Nucleus accumbens (tissue), 56 donors: ENCODE results near the gene TSGA10IP.

Experiments used
- DNase-seq, 56 donors: peaks; one replicate each; lab custom pipeline; 2025; lab: John Stamatoyannopoulos, UW

The TSGA10IP gene

GRCh38 chr11:65945430-65945911 lies at the start of gene TSGA10IP:
TSGA10IP (plus strand) TSS chr11:65945480; CDS start chr11:65945676, 196 bp downstream.
- DNase-seq, result no peak

- no peak for DNase-seq
These were observed 49.7 kb upstream of the TSGA10IP start for GRCh38 chr11:65895482-65895981.

GRCh38 chr11:65896034-65896999 lies 49.0 kb upstream of the TSGA10IP start:
- DNase-seq, result no peak

- no peak for DNase-seq
These were observed 48.2 kb upstream of the TSGA10IP start for GRCh38 chr11:65897020-65897471.

GRCh38 chr11:65898656-65899355 lies 46.5 kb upstream of the TSGA10IP start:
- no peak for DNase-seq

GRCh38 chr11:65899356-65900124 lies 45.7 kb upstream of the TSGA10IP start:
- DNase-seq, result peak in 1 of 56 donors; percentile 44

- DNase-seq, result peak in 45 of 56 donors; percentile 15 to 95 (median 50)
These were observed 45.0 kb upstream of the TSGA10IP start, which contains the start of gene FOSL1 for GRCh38 chr11:65900125-65900898. FOSL1 (minus strand) TSS chr11:65900388; CDS start chr11:65900339, 49 bp downstream.

GRCh38 chr11:65900899-65901180 lies 44.4 kb upstream of the TSGA10IP start:
- DNase-seq, result no peak

GRCh38 chr11:65903068-65903481 lies 42.2 kb upstream of the TSGA10IP start:
- no peak for DNase-seq

GRCh38 chr11:65903715-65904114 lies 41.6 kb upstream of the TSGA10IP start:
- DNase-seq, result no peak

- no peak for DNase-seq
These were observed 38.7 kb upstream of the TSGA10IP start for GRCh38 chr11:65906602-65907001.

- no peak for DNase-seq
These were observed 37.4 kb upstream of the TSGA10IP start for GRCh38 chr11:65907878-65908277.

- DNase-seq, result peak in 1 of 56 donors; percentile 6
These were observed 33.4 kb upstream of the TSGA10IP start for GRCh38 chr11:65911682-65912568.

- DNase-seq, result no peak
These were observed 32.4 kb upstream of the TSGA10IP start for GRCh38 chr11:65912845-65913244.

GRCh38 chr11:65915101-65915820 lies 30.0 kb upstream of the TSGA10IP start:
- DNase-seq, result no peak

- DNase-seq, result peak in 28 of 56 donors; percentile 8 to 81 (median 28)
These were observed 29.4 kb upstream of the TSGA10IP start for GRCh38 chr11:65915821-65916251.

- DNase-seq, result no peak
These were observed 28.9 kb upstream of the TSGA10IP start for GRCh38 chr11:65916391-65916790.

- DNase-seq, result no peak
These were observed 28.2 kb upstream of the TSGA10IP start for GRCh38 chr11:65917077-65917433.
